Measurements from ENCODE around the gene ATP5F1D. TPM values are rescaled to one million over a fixed set of nuclear protein-coding genes. Genes with fewer than 3 reads are reported as not detected.

The ATP5F1D gene
- total and polyA plus RNA-seq, 2 of the 13 experiments (the other 11 are each of a cell fraction or from before 2014, with no cell fraction given) = 39.4 to 78.7 TPM

DNA sequence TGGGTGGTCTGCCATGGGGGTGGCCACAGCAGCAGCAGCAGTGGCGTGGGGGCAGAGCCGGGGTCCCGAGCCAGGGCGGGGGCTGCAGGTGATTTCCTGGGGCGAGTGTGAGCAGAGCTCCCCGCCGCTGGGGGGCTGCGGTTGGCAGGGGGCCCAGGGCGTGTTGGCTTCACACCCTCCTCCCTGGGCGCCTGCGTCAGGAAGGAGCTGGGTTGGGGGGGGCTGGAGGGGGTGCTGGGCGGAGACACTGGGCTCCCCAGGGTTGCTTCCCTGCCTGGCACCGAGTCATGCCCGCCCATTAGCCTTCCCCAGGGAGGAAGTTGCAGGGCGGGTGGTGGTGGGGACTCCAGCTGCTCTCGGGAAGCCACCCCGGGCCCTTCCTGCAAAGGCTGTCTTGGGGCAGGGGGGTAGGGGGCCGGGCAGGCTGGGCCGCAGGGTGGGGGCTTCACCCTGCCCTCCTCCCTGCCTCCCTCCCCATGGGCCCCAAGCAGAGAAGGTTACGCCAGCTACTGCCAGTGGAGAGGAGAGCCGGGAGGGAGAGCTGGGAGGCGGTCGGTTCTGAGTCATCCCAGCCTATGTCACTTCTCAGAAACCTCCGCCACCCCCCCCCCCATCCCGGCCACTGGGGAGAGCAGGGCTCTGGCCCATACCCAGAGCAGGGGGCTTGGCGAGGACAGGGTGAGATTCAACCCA lies 11.4 kb downstream of the ATP5F1D start (continued):
- TF ChIP-seq, protein P1, sequence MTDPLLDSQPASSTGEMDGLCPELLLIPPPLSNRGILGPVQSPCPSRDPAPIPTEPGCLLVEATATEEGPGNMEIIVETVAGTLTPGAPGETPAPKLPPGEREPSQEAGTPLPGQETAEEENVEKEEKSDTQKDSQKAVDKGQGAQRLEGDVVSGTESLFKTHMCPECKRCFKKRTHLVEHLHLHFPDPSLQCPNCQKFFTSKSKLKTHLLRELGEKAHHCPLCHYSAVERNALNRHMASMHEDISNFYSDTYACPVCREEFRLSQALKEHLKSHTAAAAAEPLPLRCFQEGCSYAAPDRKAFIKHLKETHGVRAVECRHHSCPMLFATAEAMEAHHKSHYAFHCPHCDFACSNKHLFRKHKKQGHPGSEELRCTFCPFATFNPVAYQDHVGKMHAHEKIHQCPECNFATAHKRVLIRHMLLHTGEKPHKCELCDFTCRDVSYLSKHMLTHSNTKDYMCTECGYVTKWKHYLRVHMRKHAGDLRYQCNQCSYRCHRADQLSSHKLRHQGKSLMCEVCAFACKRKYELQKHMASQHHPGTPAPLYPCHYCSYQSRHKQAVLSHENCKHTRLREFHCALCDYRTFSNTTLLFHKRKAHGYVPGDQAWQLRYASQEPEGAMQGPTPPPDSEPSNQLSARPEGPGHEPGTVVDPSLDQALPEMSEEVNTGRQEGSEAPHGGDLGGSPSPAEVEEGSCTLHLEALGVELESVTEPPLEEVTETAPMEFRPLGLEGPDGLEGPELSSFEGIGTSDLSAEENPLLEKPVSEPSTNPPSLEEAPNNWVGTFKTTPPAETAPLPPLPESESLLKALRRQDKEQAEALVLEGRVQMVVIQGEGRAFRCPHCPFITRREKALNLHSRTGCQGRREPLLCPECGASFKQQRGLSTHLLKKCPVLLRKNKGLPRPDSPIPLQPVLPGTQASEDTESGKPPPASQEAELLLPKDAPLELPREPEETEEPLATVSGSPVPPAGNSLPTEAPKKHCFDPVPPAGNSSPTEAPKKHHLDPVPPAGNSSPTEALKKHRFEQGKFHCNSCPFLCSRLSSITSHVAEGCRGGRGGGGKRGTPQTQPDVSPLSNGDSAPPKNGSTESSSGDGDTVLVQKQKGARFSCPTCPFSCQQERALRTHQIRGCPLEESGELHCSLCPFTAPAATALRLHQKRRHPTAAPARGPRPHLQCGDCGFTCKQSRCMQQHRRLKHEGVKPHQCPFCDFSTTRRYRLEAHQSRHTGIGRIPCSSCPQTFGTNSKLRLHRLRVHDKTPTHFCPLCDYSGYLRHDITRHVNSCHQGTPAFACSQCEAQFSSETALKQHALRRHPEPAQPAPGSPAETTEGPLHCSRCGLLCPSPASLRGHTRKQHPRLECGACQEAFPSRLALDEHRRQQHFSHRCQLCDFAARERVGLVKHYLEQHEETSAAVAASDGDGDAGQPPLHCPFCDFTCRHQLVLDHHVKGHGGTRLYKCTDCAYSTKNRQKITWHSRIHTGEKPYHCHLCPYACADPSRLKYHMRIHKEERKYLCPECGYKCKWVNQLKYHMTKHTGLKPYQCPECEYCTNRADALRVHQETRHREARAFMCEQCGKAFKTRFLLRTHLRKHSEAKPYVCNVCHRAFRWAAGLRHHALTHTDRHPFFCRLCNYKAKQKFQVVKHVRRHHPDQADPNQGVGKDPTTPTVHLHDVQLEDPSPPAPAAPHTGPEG (CRISPR knock-in tag; IDR thresholded peaks at IDR 0.05) = no peak
- no peak for TF ChIP-seq ZNF598 (CRISPR knock-in tag; IDR thresholded peaks at IDR 0.05; ENCODE audit: borderline replicate concordance)
- TF ChIP-seq SP1 (IDR thresholded peaks at IDR 0.05) = no peak
- no peak for TF ChIP-seq SP1 (CRISPR knock-in tag; IDR thresholded peaks at IDR 0.05)
- no peak; the same call in none of the 2 replicates for TF ChIP-seq ZNF740 (CRISPR knock-in tag; IDR thresholded peaks at IDR 0.05)
- TF ChIP-seq SKI (IDR thresholded peaks at IDR 0.05; ENCODE audit: partially characterized antibody) = no peak
- TF ChIP-seq ZBTB39 (CRISPR knock-in tag; IDR thresholded peaks at IDR 0.05) = no peak
- TF ChIP-seq, protein P2, sequence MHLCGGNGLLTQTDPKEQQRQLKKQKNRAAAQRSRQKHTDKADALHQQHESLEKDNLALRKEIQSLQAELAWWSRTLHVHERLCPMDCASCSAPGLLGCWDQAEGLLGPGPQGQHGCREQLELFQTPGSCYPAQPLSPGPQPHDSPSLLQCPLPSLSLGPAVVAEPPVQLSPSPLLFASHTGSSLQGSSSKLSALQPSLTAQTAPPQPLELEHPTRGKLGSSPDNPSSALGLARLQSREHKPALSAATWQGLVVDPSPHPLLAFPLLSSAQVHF (CRISPR knock-in tag; IDR thresholded peaks at IDR 0.05) = no peak
- no peak for TF ChIP-seq BCL6 (CRISPR knock-in tag; IDR thresholded peaks at IDR 0.05)
- TF ChIP-seq TBL1XR1 (IDR thresholded peaks at IDR 0.05; ENCODE audit: borderline replicate concordance, low read length, partially characterized antibody) = no peak
- no peak for TF ChIP-seq ZNF577 (CRISPR knock-in tag; IDR thresholded peaks at IDR 0.05; ENCODE audit: borderline replicate concordance, low read depth)
- TF ChIP-seq ZC3H13 (CRISPR knock-in tag; IDR thresholded peaks at IDR 0.05) = 0 out of 2 replicates have a peak, but pooled peaks have one; percentile 45
- no peak for TF ChIP-seq ISL2 (CRISPR knock-in tag; IDR thresholded peaks at IDR 0.05)
- no peak for TF ChIP-seq NFE2 (CRISPR knock-in tag; IDR thresholded peaks at IDR 0.05)
- TF ChIP-seq TMF1 (CRISPR knock-in tag; IDR thresholded peaks at IDR 0.05; ENCODE audit: low read depth) = no peak
- TF ChIP-seq ZSCAN20 (CRISPR knock-in tag; IDR thresholded peaks at IDR 0.05; ENCODE audit: borderline replicate concordance) = no peak
- no peak for TF ChIP-seq NFE2L1 (CRISPR knock-in tag; IDR thresholded peaks at IDR 0.05; ENCODE audit: borderline replicate concordance)
- TF ChIP-seq ZNF17 (CRISPR knock-in tag; IDR thresholded peaks at IDR 0.05) = no peak
- TF ChIP-seq SIX4 (CRISPR knock-in tag; IDR thresholded peaks at IDR 0.05) = no peak

Data from HepG2 (cell line).